GM18951 (cell line): ENCODE measurements around the gene PRKX.
"Not testable (repeated sequence)": the region's sequence is repeated elsewhere in the genome, so short reads cannot be mapped to it uniquely, and the experiment has no call there.

Source experiments
- POLR2A ChIP-seq: IDR thresholded peaks from 4 replicates; pipeline ENCODE4 v1.6.1; 2011; ENCODE audit warnings: mild to moderate bottlenecking; ENCODE audit not compliant: insufficient read length, insufficient read depth; ENCODE audit errors: extremely low read depth
- in situ Hi-C: fragments of 300-500 bp; cut with MboI; formaldehyde crosslinking; loops from one replicate; pipeline ENCODE4 v1.12.0; 2022; ENCODE audit warnings: low sequenced_read_pairs, mixed read lengths, inconsistent platforms; ENCODE audit not compliant: unreplicated experiment

Gene PRKX

DNA sequence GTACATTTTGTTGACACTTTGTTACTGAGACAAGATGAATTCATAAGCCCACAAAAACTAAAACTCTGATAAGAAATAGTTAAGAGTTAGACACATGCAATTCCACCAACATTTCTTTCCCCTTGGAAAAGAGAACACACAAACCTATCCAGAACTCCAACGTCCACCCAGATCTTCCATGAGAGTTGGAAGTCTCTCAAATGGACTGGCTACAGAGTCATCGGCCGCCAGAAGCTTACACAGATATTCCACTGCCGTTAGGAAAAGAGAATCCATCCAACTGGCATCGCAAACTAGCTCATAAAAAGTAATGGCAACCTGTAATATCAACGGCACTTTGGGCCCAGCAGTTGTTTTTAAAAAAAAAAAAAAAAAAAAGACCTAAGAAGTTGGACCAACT is 114.7 kb downstream of the PRKX start:
- in situ Hi-C loops, result no loop called here
- TF ChIP-seq POLR2A, result no peak

DNA sequence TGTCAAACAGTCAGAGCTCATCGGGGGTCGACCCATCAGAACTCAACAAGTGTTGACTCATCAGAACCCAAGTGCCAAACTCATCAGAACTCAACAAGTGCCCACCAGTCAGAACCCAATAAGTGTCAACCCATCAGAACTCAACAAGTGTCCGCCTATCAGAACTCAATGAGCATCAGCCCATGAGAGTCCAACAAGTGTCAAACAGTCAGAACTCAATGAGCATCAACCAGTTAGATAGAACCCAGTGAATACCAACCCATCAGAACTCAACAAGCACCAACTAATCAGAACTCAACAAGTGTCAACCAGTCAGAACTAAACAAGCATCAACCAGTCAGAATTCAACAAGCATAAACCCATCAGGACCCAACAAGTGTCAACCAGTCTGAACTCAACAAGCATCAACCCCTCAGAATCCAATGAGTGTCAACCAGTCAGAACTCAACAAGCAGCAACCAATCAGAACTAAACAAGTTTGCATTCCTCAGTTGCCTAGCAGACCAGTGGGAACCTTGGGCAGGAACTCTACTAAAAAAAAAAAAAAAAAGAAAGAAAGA is 115.3 kb downstream of the PRKX start:
- no peak for TF ChIP-seq POLR2A
- in situ Hi-C loops, result no loop called here

DNA sequence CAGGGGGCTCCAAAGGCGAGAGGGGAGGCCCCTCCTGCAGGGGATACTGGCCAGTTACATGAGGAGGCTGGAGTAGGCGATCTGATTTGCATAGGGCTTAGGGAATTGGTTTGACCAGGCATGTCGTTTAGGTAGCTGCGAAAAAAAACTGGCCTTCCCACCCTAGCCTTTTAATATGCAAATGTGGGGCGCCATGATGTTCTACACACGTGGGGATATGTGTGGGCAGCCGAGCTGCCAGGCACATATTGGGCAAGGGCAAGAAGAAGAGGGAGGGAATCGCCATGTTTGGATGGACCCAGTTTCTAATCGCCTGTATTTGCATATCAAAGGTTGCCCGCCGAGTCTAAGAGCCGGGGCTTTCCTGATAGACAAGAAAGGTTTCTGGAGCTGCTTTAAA is 121.3 kb downstream of the PRKX start:
- in situ Hi-C loops, result no loop called here

DNA sequence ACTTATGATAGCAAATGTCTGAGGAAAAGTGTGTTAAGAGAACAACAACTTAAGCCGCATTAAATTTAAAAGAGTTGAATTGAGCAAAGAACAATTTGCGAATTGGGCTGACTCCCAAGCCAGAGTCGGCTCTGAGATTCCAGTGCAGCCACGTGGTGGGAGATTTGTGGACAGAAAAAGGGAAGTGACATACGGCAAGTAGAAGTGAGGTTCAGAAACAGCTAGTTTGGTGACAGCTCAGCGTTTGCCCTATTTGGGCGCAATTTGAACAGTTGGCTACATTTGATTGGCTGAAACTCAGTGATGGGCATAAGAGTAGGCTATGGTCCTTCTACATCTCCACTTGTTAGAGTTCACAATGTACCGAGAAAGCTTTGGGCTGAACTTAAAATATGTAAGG is 124.0 kb downstream of the PRKX start:
- TF ChIP-seq POLR2A, result no peak
- in situ Hi-C loops, result no loop called here

More for the DNA sequence above, 121.3 kb downstream of the PRKX start:
- TF ChIP-seq POLR2A, result no peak

DNA sequence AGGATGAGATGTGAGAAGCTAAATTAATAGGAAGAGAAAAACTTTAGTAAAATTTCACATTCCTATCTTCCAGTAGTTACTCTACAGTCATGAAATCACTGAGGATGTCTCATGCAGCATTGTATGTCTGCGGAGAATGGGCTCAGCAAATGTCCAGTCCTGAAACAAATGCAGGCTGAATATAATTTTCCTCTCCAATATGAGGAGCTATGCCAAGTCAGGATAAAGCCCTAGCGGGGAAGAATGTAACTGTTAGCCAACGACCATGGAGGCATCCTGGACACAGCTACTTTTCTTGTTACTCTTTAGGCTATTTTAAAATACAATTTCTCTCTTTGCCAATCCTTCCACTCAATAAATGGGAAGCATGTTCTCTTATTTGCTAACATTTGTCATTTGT is 127.7 kb downstream of the PRKX start:
- TF ChIP-seq POLR2A, result no peak
- in situ Hi-C loops, result no loop called here

DNA sequence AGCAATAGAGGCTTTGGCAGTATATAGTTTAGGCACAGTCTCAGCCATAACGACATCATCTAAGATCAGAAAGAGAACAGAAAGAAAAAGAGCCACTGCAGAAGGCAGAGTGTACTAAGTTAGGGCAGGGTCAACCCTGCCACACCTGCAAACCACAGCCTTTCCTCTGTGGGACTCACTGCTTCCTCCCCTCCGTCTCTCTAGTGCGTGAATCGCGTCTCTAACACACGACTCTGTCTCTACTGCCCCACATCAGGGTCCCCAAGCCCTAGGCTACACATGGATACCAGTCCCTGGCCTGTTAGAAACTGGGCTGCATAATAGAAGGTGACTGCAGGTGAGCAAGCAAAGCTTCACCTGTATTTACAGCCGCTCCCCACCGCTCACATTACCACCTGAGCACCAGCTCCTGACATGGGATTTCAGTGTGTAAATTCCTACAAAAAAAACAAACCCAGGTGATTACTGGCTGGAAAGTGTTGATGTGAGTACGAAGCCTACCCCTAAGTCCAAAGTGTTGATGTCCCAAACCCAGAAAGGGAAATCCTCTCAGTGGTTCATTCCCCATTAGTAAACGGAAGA is 128.9 kb downstream of the PRKX start:
- in situ Hi-C loops, result no loop called here
- no peak for TF ChIP-seq POLR2A

DNA sequence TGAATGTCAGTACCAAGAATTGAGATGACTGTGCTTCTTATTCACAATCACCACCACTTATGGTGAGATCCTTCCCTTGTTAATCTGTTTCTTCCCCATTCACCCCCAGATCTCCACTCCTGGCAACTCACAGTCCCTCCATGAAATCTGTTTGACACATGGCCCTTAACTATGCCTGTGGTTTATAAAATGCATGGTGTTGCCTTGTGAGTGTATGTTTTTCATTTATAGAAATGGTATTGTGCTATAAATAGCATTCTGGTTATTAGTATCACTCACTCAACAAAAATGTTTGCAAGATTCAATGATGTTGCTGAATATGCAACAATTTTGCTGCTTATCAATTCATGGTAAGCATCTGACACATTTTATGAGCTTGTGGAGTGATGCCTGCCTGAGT is 131.0 kb downstream of the PRKX start:
- in situ Hi-C loops, result no loop called here
- no peak for TF ChIP-seq POLR2A

DNA sequence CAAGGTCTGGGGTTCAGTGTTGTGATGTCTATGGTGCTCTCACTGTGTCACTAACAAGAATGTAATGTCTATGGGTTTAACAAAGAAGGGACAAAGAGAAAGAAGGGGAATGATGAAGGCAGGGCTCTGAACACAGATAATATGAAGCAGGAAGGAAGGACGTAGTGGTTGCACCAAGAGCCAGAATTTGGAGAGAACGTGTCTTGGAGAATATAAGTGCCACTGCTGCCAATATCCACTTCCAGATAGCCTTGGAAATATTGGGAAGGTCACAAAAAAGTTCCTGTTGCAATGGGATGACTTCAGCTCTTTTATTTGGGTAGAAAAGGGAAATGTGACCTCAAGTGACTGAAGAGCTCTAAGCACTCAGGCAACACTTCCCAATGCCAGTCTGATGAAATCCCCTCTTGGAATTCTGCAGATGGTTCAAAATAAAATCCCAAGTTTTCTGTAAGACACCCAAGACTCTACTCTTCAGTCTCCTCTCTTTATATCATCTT is 131.8 kb downstream of the PRKX start:
- in situ Hi-C loops, result no loop called here
- no peak for TF ChIP-seq POLR2A

DNA sequence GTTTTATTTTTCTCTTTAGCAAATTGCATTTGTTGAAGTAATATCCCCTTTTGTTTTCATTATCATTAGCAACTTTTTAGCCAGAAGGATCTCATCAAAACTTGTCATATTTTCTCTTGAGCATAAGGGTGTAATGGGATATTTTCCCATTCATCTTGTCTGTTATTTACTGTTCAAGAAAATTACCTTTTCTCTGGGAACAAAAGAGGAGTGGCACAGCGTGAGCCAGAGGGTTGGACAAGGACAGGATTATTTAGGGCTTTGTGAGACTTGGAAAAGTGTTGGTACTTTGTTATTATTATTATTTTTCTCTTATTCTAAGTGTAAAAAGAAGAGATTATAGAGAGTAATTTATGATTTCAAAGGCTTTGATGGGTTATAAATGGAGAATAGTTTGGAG is 135.9 kb downstream of the PRKX start:
- in situ Hi-C loops, result no loop called here
- no peak for TF ChIP-seq POLR2A

DNA sequence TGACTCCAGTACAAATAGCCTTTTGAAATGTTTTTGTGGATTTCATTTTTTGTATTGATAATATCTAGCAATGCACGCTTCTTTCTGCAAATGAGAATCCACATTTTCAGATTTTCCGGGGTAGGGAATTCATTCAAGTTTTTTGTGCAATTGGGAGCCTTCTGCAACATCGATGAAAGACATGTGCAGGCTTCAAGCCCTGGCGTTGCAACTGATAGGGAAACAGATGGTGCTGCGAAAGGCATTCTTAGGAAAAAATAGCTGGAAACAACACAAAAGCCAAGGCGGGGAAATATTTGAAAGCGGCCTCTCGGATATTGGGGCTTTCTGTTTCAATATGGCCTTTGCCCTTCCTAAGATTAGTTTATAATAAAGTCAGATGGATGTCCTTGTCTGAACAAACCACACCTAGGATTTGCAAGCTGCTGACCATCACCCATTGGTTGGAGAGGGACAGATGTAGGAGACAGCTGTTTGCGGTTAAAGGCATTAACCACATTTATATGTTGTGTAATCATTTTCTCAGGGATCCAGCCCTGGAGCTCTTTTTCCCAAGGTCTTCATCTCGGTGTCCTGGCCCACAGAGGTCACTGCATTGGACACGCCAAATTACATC is 136.5 kb downstream of the PRKX start:
- in situ Hi-C loops, result no loop called here
- no peak for TF ChIP-seq POLR2A

DNA sequence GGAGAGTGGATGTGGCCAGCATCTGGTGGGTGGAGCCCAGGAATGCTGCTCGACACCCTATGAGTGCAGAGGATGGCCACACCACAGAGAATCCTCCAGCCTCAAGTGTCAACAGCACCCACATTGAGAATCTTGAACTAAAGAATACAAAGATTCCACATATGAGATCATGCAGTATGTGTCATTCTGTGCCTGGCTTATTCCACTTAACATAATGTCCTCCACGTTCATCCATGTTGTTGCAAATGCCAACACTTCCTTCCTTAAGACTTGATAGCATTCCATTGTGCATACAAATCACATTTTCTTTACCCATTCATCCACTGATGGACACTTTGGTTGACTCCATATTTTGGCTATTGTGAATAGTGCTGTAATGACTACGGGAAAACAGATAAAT is 145.8 kb downstream of the PRKX start:
- in situ Hi-C loops, result no loop called here
- no peak for TF ChIP-seq POLR2A

DNA sequence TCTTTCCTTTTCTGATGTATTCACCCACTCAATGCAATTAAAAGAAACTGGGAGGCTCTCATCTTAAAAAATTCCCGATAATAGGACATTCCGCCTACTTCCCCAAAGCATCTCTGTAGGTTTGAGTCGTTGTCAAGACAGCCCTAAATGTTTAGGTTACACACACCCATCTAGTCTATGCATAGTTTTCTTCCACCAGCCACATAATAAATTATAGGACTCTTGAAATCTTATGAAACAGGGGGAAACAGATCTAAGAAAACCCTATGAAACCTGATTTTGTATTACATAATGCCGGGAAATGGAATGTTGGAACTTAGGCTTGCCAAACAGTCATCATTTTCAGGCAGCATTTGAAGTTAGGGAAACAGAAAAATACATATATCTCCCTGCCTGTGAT is 150.0 kb downstream of the PRKX start:
- in situ Hi-C loops, result no loop called here
- TF ChIP-seq POLR2A, result no peak

DNA sequence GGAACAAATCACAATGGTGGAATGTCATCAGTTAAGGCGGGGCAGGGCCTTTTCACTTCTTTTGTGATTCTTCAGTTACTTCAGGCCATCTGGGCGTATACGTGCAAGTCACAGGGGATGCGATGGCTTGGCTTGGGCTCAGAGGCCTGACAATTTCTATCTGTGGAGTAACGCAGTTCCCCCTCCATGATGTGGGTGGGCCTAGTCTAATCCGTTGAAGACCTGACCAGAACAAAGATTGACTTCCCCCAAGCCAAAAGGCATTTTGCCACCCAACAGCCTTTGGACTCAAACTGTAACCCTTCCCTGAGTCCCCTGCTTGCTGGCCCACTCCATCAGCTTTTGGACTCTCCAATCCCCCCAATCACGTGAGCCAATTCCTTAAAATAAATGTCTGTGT is 153.4 kb downstream of the PRKX start:
- in situ Hi-C loops, result not testable (repeated sequence)
